K562 (cell line): ENCODE data around the gene NRXN3. TPM values are rescaled to one million over a fixed set of nuclear protein-coding genes. Genes with fewer than 3 reads are reported as not detected.

ENCODE experiments used
- ATAC-seq: fragments of 200-7000 bp; cut with Tn5 transposase; 3 replicates; pipeline ENCODE4 v1.9.1; 2020; ENCODE audit warnings: moderate library complexity
- BruUV-seq: library from RNA; stranded (reverse); fragments of 400-500 nt; replicated peaks from 2 replicates; lab custom pipeline; 2021; lab: Mats Ljungman, UMichigan
- CTCF ChIA-PET: fragments of 300-600 bp; formaldehyde crosslinking; extraction: SDS; loops from one replicate; lab custom pipeline; 2021; ENCODE audit warnings: low intra/inter-chr PET ratio; lab: Yijun Ruan, JAX
- POLR2A ChIA-PET: fragments of 300-600, 350-650 bp; sonication (Branson Sonifier 250); formaldehyde crosslinking; extraction: SDS; loops from one replicate; lab custom pipeline; 2021; ENCODE audit warnings: antibody characterized with exemption, inconsistent platforms; lab: Yijun Ruan, JAX
- DNase-seq, 4 experiments: peaks; one replicate each; pipeline versions ENCODE4 v3.0.0 to v3.0.0-alpha.2; 2011 to 2018; ENCODE audit warnings: low spot score in 3 of 4, mixed read lengths in 3 of 4; ENCODE audit errors: extremely low read depth in 1 of 4
- FAIRE-seq: peaks from 2 replicates; lab custom pipeline; 2011; peaks lifted over from hg19 to GRCh38; lab: Jason Lieb, UNC
- H2AFZ ChIP-seq: 2 replicates; pipeline ENCODE4 v1.6.0; 2011; ENCODE audit warnings: low read depth, low read length, control low read depth, inconsistent platforms
- H3K27ac ChIP-seq: fragments of 200-600 bp; 3 replicates; pipeline ENCODE4 v1.8.0; 2011; ENCODE audit warnings: low read depth, mild to moderate bottlenecking, control low read depth, inconsistent platforms, low read length, moderate library complexity, mixed read lengths; ENCODE audit errors: extremely low read depth
- H3K27me3 ChIP-seq, 2 experiments: fragments of 300-600 bp in 1 of 2; 2 replicates in 1 of 2; 3 replicates in 1 of 2; pipeline versions ENCODE4 v1.6.0 to v1.8.0; 2011; ENCODE audit warnings: inconsistent platforms in 2 of 2, low read length in 2 of 2, mild to moderate bottlenecking in 1 of 2, mixed read lengths in 1 of 2, moderate library complexity in 1 of 2; ENCODE audit not compliant: control insufficient read depth in 2 of 2, insufficient read depth in 2 of 2
- H3K36me3 ChIP-seq: fragments of 300-600 bp; 3 replicates; pipeline ENCODE4 v1.8.0; 2011; ENCODE audit warnings: mild to moderate bottlenecking, low read length, inconsistent platforms; ENCODE audit not compliant: control insufficient read depth, insufficient read depth
- H3K4me1 ChIP-seq, 2 experiments: fragments of 200-600 bp in 1 of 2; replicated peaks in 1 of 2; 2 replicates in 1 of 2; 3 replicates in 1 of 2; pipeline versions ENCODE4 v1.5.1 to v1.8.0; 2011; ENCODE audit warnings: inconsistent platforms in 2 of 2, low read length in 2 of 2, mild to moderate bottlenecking in 1 of 2, mixed read lengths in 1 of 2, moderate library complexity in 1 of 2; ENCODE audit not compliant: control insufficient read depth in 2 of 2, insufficient read depth in 2 of 2
- H3K4me2 ChIP-seq: 2 replicates; pipeline ENCODE4 v1.6.1; 2011; ENCODE audit warnings: low read length, control low read depth, inconsistent platforms, mixed read lengths; ENCODE audit not compliant: insufficient read depth
- H3K4me3 ChIP-seq: fragments of 200-600 bp; sonication (generic), shearing (Covaris generic); 2 replicates; pipeline ENCODE4 v1.5.1; 2016; ENCODE audit warnings: control low read depth, inconsistent platforms
- H3K79me2 ChIP-seq: fragments of 200-600 bp; 3 replicates; pipeline ENCODE4 v1.8.0; 2011; ENCODE audit warnings: low read length, inconsistent platforms; ENCODE audit not compliant: control insufficient read depth, insufficient read depth
- H3K9ac ChIP-seq, 2 experiments: 2 replicates each; pipeline versions ENCODE4 v1.6.0 to v1.6.1; 2011; ENCODE audit warnings: low read depth in 2 of 2, low read length in 2 of 2, control low read depth in 1 of 2, inconsistent platforms in 1 of 2, mild to moderate bottlenecking in 1 of 2, mixed read lengths in 1 of 2; ENCODE audit not compliant: insufficient read depth in 1 of 2
- H3K9me1 ChIP-seq: one replicate; pipeline ENCODE4 v1.6.0; 2011; ENCODE audit warnings: inconsistent platforms, mild to moderate bottlenecking, low read length, moderate library complexity; ENCODE audit not compliant: control insufficient read depth, insufficient read depth
- H3K9me3 ChIP-seq: replicated peaks from 2 replicates; pipeline ENCODE4 v1.5.1; 2011; ENCODE audit warnings: low read depth, low read length, inconsistent platforms; ENCODE audit not compliant: control insufficient read depth, insufficient read depth
- H4K20me1 ChIP-seq: replicated peaks from 2 replicates; pipeline ENCODE4 v1.6.1; 2011; ENCODE audit warnings: low read length, inconsistent platforms, mixed read lengths; ENCODE audit not compliant: control insufficient read depth, insufficient read depth
- ARHGAP35 ChIP-seq: fragments of 450-650 bp; IDR thresholded peaks from 2 replicates; pipeline ENCODE4 v1.6.1; 2018; ENCODE audit not compliant: partially characterized antibody
- BCOR ChIP-seq: fragments of 450-650 bp; IDR thresholded peaks from 2 replicates; pipeline ENCODE4 v1.6.1; 2016
- DMBX1 ChIP-seq: fragments of 250-450 bp; sonication (Bioruptor Pico); IDR thresholded peaks from 2 replicates; pipeline ENCODE4 v1.8.0; 2022; ENCODE audit warnings: inconsistent platforms, mild to moderate bottlenecking, moderate library complexity, borderline replicate concordance
- ERF ChIP-seq: fragments of 450-650 bp; formaldehyde crosslinking; IDR thresholded peaks from 2 replicates; pipeline ENCODE4 v1.4.0; 2020; ENCODE audit warnings: mild to moderate bottlenecking, mixed read lengths
- FOXA1 ChIP-seq: fragments of 450-650 bp; IDR thresholded peaks from 2 replicates; pipeline ENCODE4 v1.6.1; 2016; ENCODE audit warnings: mild to moderate bottlenecking, borderline replicate concordance
- NFATC3 ChIP-seq: fragments of 450-650 bp; IDR thresholded peaks from 2 replicates; pipeline ENCODE4 v1.6.1; 2017; ENCODE audit warnings: mild to moderate bottlenecking
- NFE2L1 ChIP-seq: fragments of 450-650 bp; IDR thresholded peaks from 2 replicates; pipeline ENCODE4 v1.6.1; 2016; ENCODE audit warnings: missing genetic modification characterization, low read depth, mild to moderate bottlenecking, missing compliant biosample characterization, moderate library complexity, borderline replicate concordance
- RB1 ChIP-seq: fragments of 450-650 bp; IDR thresholded peaks from 2 replicates; pipeline ENCODE4 v1.6.1; 2017; ENCODE audit warnings: low read depth, mild to moderate bottlenecking
- SMAD1 ChIP-seq: fragments of 150-350 bp; IDR thresholded peaks from 2 replicates; pipeline ENCODE4 v1.6.1; 2014; ENCODE audit warnings: low read length, low read depth; ENCODE audit not compliant: partially characterized antibody
- WGBS: fragments of 100-300 bp; shearing (Covaris generic); methylation state at CpG from one replicate; pipeline ENCODE4 v1.1.6; 2016; ENCODE audit warnings: low coverage, mixed read lengths; ENCODE audit not compliant: insufficient coverage; ENCODE audit errors: missing lambda C conversion rate; 5-methylcytosine and 5-hydroxymethylcytosine counted together
- in situ Hi-C: fragments of 300-500 bp; cut with MboI; formaldehyde crosslinking; loops from 4 replicates; pipeline ENCODE4 v1.15.0; 2018; ENCODE audit warnings: inconsistent platforms, mixed read lengths
- intact Hi-C: fragments of 100-400 bp; cut with micrococcal nuclease; formaldehyde crosslinking; loops from 2 replicates; pipeline ENCODE4 v1.14.2; 2022
- polyA plus RNA-seq, 8 experiments: library from polyadenylated mRNA; depleted of rRNA in 4 of 8; stranded (reverse) in 5 of 8; unstranded in 3 of 8; fragments of >200 nt; fragmentation: Nextera tagmentation in 2 of 8; fragmentation: Illumina TruSeq in 1 of 8; extraction: Ambion mirVana in 2 of 8; extraction: Trizol in 1 of 8; gene quantifications; 2 replicates each; pipeline versions ENCODE4 v1.2.1 to v1.2.3, GENCODE V29; 2011 to 2014; ENCODE audit warnings: inconsistent platforms in 1 of 8, missing spikeins in 1 of 8
- total RNA-seq, 7 experiments: library from RNA; depleted of rRNA in 6 of 7; stranded (reverse); fragments of >200 nt in 6 of 7; fragmentation: Illumina TruSeq in 2 of 7; extraction: Trizol in 2 of 7; gene quantifications; 2 replicates each; pipeline versions ENCODE4 v1.2.1 to v1.2.3, GENCODE V29; 2011 to 2021; ENCODE audit warnings: low replicate concordance in 1 of 7
- TF ChIP-seq, protein P1 (sequence below), 2 experiments: fragments of 450-650 bp; IDR thresholded peaks; 2 replicates each; pipeline ENCODE4 v1.6.1; 2016
- TF ChIP-seq, protein P2 (sequence below), 2 experiments: IDR thresholded peaks; 2 replicates each; pipeline ENCODE4 v1.6.1; 2012; ENCODE audit warnings: improper control_type of control experiment in 2 of 2, low read depth in 2 of 2, low read length in 2 of 2, borderline replicate concordance in 1 of 2
- TF ChIP-seq, protein P3 (sequence below): fragments of 250-450 bp; sonication (Bioruptor Pico); IDR thresholded peaks from 2 replicates; pipeline ENCODE4 v1.4.0; 2020; ENCODE audit warnings: mild to moderate bottlenecking, moderate library complexity

The NRXN3 gene
- total and polyA plus RNA-seq, 9 of the 15 experiments (the other 6 are each of a cell fraction or from before 2014, with no cell fraction given): 0.09 TPM; not detected in 8

DNA sequence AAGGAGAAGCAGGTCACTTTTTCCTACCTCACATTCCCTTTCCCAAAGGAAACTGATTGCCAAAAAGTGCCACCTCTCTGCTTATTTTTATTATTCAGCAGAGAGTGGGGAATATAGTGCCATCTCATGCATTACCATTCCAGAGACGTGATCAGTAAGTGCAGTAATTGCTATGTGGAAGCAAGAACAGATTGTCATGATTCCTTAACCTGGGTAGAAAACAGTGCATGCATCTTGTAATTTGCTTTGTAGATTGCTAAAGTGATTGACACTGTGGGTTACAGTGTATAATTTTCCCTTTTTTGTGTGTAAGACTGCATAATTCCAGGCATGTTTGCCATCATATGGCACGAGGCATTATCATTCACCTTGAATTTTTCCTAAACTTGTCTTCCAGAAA lies 1708.6 kb downstream of the NRXN3 start:
- CTCF ChIA-PET: no interaction called here
- Histone ChIP-seq H3K27ac (no peak overlapping the region), H3K9me3 (no peaks in the 10 kb centered on the region), H3K4me2 (no peak overlapping the region), H3K9ac (no peak overlapping the region), H3K9me1 (no peaks in the 10 kb centered on the region), H4K20me1 (no peaks in the 10 kb centered on the region), H3K4me1 (no peaks in the 10 kb centered on the region), H3K4me3 (no peak overlapping the region), H2AFZ (no peak overlapping the region), H3K27me3 (no peaks in the 10 kb centered on the region), H3K79me2 (no peaks in the 10 kb centered on the region), H3K36me3 (no peaks in the 10 kb centered on the region)
- no peak for DNase-seq
- TF ChIP-seq, protein P1, sequence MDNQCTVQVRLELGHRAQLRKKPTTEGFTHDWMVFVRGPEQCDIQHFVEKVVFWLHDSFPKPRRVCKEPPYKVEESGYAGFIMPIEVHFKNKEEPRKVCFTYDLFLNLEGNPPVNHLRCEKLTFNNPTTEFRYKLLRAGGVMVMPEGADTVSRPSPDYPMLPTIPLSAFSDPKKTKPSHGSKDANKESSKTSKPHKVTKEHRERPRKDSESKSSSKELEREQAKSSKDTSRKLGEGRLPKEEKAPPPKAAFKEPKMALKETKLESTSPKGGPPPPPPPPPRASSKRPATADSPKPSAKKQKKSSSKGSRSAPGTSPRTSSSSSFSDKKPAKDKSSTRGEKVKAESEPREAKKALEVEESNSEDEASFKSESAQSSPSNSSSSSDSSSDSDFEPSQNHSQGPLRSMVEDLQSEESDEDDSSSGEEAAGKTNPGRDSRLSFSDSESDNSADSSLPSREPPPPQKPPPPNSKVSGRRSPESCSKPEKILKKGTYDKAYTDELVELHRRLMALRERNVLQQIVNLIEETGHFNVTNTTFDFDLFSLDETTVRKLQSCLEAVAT (IDR thresholded peaks at IDR 0.05): no peak
- TF ChIP-seq BCOR (no peak), FOXA1 (no peak)
- POLR2A ChIA-PET: no interaction called here
- FAIRE-seq: no peak
- intact Hi-C loops (no loop called here), in situ Hi-C loops (no loop called here)
- BruUV-seq: no TSS peak
- 3% methylated on average over 2 of the region's 2 CpGs for WGBS
- ATAC-seq: no peak

DNA sequence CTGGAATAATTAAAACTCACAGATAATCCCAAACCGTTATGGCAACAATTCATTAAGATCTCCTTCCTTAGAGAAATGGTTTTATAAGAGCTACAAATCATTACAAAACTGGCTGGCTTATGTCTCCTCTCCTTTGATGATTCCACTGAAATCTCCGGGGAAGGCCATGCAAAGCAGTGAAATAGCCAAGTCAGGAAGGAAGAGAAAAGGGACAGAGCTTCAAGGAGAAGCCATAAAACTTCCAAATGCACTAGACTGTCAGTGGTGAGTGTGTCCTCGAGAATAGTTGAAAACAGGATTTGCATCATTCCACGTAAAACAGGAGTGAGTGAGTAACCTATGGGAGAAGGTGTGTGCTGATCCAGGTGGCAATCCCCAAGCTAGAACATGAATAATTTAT lies 1711.1 kb downstream of the NRXN3 start:
- ChIA-PET POLR2A (no interaction called here), CTCF (no interaction called here)
- in situ Hi-C loops: no loop called here
- Histone ChIP-seq H3K36me3 (no peaks in the 10 kb centered on the region), H3K9me1 (no peaks in the 10 kb centered on the region), H3K4me3 (no peak overlapping the region), H3K79me2 (no peaks in the 10 kb centered on the region), H3K9me3 (no peaks in the 10 kb centered on the region), H3K27me3 (no peaks in the 10 kb centered on the region), H4K20me1 (no peaks in the 10 kb centered on the region), H2AFZ (no peak overlapping the region), H3K9ac (no peak overlapping the region), H3K27ac (no peak overlapping the region), H3K4me2 (no peak overlapping the region), H3K4me1 (no peaks in the 10 kb centered on the region)
- FAIRE-seq (no peak), DNase-seq (no peak), ATAC-seq (no peak)
- BruUV-seq: no TSS peak
- WGBS: 4% methylated on average over 3 of the region's 4 CpGs
- intact Hi-C loops: no loop called here
- no peak for TF ChIP-seq RB1
- TF ChIP-seq ERF (CRISPR knock-in tag): no peak
- no peak for TF ChIP-seq NFE2L1 (tag)
- TF ChIP-seq SMAD1: no peak
- no peak for TF ChIP-seq DMBX1 (CRISPR knock-in tag)
- TF ChIP-seq, protein P2, sequence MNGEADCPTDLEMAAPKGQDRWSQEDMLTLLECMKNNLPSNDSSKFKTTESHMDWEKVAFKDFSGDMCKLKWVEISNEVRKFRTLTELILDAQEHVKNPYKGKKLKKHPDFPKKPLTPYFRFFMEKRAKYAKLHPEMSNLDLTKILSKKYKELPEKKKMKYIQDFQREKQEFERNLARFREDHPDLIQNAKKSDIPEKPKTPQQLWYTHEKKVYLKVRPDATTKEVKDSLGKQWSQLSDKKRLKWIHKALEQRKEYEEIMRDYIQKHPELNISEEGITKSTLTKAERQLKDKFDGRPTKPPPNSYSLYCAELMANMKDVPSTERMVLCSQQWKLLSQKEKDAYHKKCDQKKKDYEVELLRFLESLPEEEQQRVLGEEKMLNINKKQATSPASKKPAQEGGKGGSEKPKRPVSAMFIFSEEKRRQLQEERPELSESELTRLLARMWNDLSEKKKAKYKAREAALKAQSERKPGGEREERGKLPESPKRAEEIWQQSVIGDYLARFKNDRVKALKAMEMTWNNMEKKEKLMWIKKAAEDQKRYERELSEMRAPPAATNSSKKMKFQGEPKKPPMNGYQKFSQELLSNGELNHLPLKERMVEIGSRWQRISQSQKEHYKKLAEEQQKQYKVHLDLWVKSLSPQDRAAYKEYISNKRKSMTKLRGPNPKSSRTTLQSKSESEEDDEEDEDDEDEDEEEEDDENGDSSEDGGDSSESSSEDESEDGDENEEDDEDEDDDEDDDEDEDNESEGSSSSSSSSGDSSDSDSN (IDR thresholded peaks at IDR 0.05; ENCODE audit: borderline replicate concordance in 1 of 2, low read depth in 2 of 2, low read length in 2 of 2): no peak
- TF ChIP-seq ARHGAP35: no peak
- TF ChIP-seq, protein P3, sequence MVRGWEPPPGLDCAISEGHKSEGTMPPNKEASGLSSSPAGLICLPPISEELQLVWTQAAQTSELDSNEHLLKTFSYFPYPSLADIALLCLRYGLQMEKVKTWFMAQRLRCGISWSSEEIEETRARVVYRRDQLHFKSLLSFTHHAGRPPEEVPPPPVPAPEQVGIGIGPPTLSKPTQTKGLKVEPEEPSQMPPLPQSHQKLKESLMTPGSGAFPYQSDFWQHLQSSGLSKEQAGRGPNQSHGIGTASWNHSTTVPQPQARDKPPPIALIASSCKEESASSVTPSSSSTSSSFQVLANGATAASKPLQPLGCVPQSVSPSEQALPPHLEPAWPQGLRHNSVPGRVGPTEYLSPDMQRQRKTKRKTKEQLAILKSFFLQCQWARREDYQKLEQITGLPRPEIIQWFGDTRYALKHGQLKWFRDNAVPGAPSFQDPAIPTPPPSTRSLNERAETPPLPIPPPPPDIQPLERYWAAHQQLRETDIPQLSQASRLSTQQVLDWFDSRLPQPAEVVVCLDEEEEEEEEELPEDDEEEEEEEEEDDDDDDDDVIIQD (CRISPR knock-in tag): no peak
- TF ChIP-seq NFATC3: no peak
